Heart left ventricle (tissue), 13 donors: ENCODE measurements around the gene PSKH1.

Experiments used
- CTCF ChIP-seq, 12 donors: fragments of 200-600 bp; sonication (generic) in 4 of 12; IDR thresholded peaks; one replicate each; pipeline versions ENCODE4 v1.5.0 to v1.8.0; 2018 to 2022; ENCODE audit warnings: antibody characterized with exemption in 12 of 12, mild to moderate bottlenecking in 5 of 12
- POLR2A ChIP-seq, 2 donors: fragments of 450-650 bp; IDR thresholded peaks; one replicate each; pipeline ENCODE4 v1.6.1; 2017; ENCODE audit warnings: antibody characterized with exemption in 2 of 2, mild to moderate bottlenecking in 2 of 2, moderate library complexity in 2 of 2
- donor health status: ischemic (EF 13 %, LVEDD 7.1; RV severe dilation, severe dysfunction).
- donor health status: DM: no; HTN: yes; CAD: no.
- donor health status: DM: no; HTN: no; CAD: no.
- donor health status: ischemic (EF 25% LVEDD 6.9; RV normal size, moderate dysfunction).
- donor health status: ischemic (EF 25% LVEDD 5.7; RV mildly dilated, moderate dysfunction).
- donor health status: ischemic (EF 35%, LVEDD 5.7; RV mildly dilated, moderate dysfunction).
- donor health status: nonischemic (EF 11% LVEDD 7.7; RV severe dilation, severe dysfunction).
- donor health status: DM: yes; HTN: yes; CAD: no.
- donor health status: PGD.
- donor health status: ischemic (EF 29% LVEDD 5.4; RV normal size, mild dysfunction).
- donor health status: nonischemic (EF 23%, LVEDD 6.1; RV moderate dilation, normal function).

- TF ChIP-seq CTCF (IDR thresholded peaks at IDR 0.05) (no peak), POLR2A (IDR thresholded peaks at IDR 0.05) (no peak)
Measured at GRCh38 chr16:67864594-67864993, 28.5 kb upstream of the PSKH1 start.
